Measurements from ENCODE around the gene KDM6B. TPM values are rescaled to one million over a fixed set of nuclear protein-coding genes. Genes with fewer than 3 reads are reported as not detected.

Gene KDM6B
- total and polyA plus RNA-seq, 9 of the 15 experiments (the other 6 are each of a cell fraction or from before 2014, with no cell fraction given), result 0.01 to 22.9 (median 2.2) TPM

DNA sequence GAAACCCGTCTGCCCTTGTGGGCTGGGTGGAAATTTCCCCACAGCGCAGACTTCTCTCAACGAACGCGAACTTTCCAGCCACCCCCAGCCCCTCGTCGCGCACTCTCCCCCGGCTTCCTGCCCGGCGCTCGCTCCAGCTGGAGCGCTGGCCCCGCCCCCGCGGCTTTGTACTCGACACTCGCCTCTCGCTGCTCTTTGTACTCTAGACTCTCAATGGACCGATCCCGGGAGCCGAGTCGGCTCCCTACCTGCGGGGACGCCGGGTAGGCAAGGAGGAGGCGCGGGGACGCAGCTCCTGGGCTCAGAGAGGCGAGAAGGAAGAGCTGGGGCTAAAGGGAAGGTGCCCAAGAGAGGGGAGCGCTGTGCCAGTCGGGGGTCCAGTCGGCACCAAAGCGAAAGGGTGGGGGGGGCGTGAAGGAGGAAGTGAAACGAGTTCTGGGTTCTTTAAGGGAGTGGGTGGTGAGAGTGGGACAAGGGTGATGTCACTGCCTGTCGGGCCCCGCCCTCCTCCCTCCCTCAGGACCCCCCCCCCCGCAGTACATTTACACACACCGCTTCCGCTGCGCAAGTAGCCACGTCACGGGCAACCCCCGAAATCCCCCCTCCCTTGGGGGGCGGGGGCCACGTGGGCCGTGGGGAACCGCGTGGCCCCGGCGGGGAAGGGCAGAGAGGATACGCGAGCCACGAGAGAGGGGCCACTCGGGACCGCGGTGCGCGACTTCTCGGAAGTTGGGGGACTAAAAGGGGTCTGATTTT, 9.7 kb downstream of the KDM6B start (continued):
- TF ChIP-seq SMARCE1 (IDR thresholded peaks at IDR 0.05), result no peak
- no peak for TF ChIP-seq ZNF239 (CRISPR knock-in tag; IDR thresholded peaks at IDR 0.05)
- TF ChIP-seq JUND (IDR thresholded peaks at IDR 0.05; ENCODE audit: borderline replicate concordance, low read depth, low read length), result peak; percentile 72
- TF ChIP-seq JUND (tag; IDR thresholded peaks at IDR 0.05; ENCODE audit: borderline replicate concordance, low read depth, low read length), result peak; percentile 36; the same call in 1 of the 3 replicates
- no peak for TF ChIP-seq ZNF146 (CRISPR knock-in tag; IDR thresholded peaks at IDR 0.05; ENCODE audit: unreplicated experiment)
- TF ChIP-seq ZNF23 (CRISPR knock-in tag; IDR thresholded peaks at IDR 0.05), result no peak
- peak; percentile 85 for TF ChIP-seq POLR2G (IDR thresholded peaks at IDR 0.05; ENCODE audit: low read depth, low read length)
- TF ChIP-seq ARID4B (CRISPR knock-in tag; IDR thresholded peaks at IDR 0.05), result peak; percentile 69; the same call in 1 of the 2 replicates
- TF ChIP-seq, protein P1, sequence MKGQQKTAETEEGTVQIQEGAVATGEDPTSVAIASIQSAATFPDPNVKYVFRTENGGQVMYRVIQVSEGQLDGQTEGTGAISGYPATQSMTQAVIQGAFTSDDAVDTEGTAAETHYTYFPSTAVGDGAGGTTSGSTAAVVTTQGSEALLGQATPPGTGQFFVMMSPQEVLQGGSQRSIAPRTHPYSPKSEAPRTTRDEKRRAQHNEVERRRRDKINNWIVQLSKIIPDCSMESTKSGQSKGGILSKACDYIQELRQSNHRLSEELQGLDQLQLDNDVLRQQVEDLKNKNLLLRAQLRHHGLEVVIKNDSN (CRISPR knock-in tag; IDR thresholded peaks at IDR 0.05), result peak; percentile 55
- TF ChIP-seq CEBPG (CRISPR knock-in tag; IDR thresholded peaks at IDR 0.05), result no peak
- TF ChIP-seq CEBPG (tag; conservative IDR thresholded peaks at IDR 0.05 in 1 of 2, IDR thresholded peaks at IDR 0.05 in 1 of 2), result no peak
- no peak for TF ChIP-seq ZNF583 (CRISPR knock-in tag; IDR thresholded peaks at IDR 0.05)
- TF ChIP-seq MAZ (CRISPR knock-in tag; conservative IDR thresholded peaks at IDR 0.05 in 1 of 2, IDR thresholded peaks at IDR 0.05 in 1 of 2), result peak; percentile 18 to 33; a peak in 2 of 4 replicates
- peak; percentile 62 for TF ChIP-seq USF2 (CRISPR knock-in tag; IDR thresholded peaks at IDR 0.05)
- no peak for TF ChIP-seq ZNF696 (CRISPR knock-in tag; conservative IDR thresholded peaks at IDR 0.05)
- no peak for TF ChIP-seq ATF1 (CRISPR knock-in tag; IDR thresholded peaks at IDR 0.05)
- TF ChIP-seq ATF1 (tag; IDR thresholded peaks at IDR 0.05), result peak; percentile 65
- TF ChIP-seq, protein P2, sequence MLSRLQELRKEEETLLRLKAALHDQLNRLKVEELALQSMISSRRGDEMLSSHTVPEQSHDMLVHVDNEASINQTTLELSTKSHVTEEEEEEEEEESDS (CRISPR knock-in tag; IDR thresholded peaks at IDR 0.05), result no peak
- no peak for TF ChIP-seq ZNF551 (CRISPR knock-in tag; IDR thresholded peaks at IDR 0.05)
- no peak for TF ChIP-seq HNRNPUL1 (IDR thresholded peaks at IDR 0.05; ENCODE audit: low read length)
- no peak for TF ChIP-seq PHF20 (IDR thresholded peaks at IDR 0.05; ENCODE audit: partially characterized antibody)

All from K562 (cell line).